Pulmonary artery endothelial cell (primary cell): ENCODE data around the gene PTPRU. TPM values are rescaled to one million over a fixed set of nuclear protein-coding genes. Genes with fewer than 3 reads are reported as not detected.

Experiments used
- DNase-seq: peaks from one replicate; pipeline ENCODE4 v3.0.0-alpha.2; 2011; ENCODE audit warnings: low read depth, low spot score
- total RNA-seq: library from RNA; depleted of rRNA; stranded (reverse); fragments of >200 nt; gene quantifications from 2 replicates; pipeline ENCODE4 v1.2.3, GENCODE V29; 2014

The PTPRU gene
- total RNA-seq, 1 donor from 2014 or later = 2.8 TPM

GRCh38 chr1:29363536-29363935 is 127.2 kb downstream of the PTPRU start:
- no peak for DNase-seq

GRCh38 chr1:29364101-29364678 is 127.9 kb downstream of the PTPRU start:
- no peak for DNase-seq

- no peak for DNase-seq
Observed at GRCh38 chr1:29365906-29366670, 129.8 kb downstream of the PTPRU start.

GRCh38 chr1:29368936-29369932 is 132.9 kb downstream of the PTPRU start:
- DNase-seq = no peak

- DNase-seq = no peak
Observed at GRCh38 chr1:29370067-29370466, 133.7 kb downstream of the PTPRU start.

- no peak for DNase-seq
Observed at GRCh38 chr1:29371332-29371731, 135.0 kb downstream of the PTPRU start.

- DNase-seq = no peak
Observed at GRCh38 chr1:29372108-29372507, 135.8 kb downstream of the PTPRU start.

Other genes with a start within 250 kb of the PTPRU start
- gene TMEM200B, start 112.6 kb upstream of the PTPRU start, total RNA-seq = 0.92 and 1.7 TPM in 2 replicates
- 37.8 and 70.1 TPM in 2 replicates for gene SRSF4, start 54.6 kb upstream of the PTPRU start, total RNA-seq
- gene MECR, start 5.6 kb upstream of the PTPRU start, total RNA-seq = 17.2 and 28.1 TPM in 2 replicates